ENCODE data around the gene PTGES3.
"Not testable (repeated sequence)": the region's sequence is repeated elsewhere in the genome, so short reads cannot be mapped to it uniquely, and the experiment has no call there.

The PTGES3 gene

DNA sequence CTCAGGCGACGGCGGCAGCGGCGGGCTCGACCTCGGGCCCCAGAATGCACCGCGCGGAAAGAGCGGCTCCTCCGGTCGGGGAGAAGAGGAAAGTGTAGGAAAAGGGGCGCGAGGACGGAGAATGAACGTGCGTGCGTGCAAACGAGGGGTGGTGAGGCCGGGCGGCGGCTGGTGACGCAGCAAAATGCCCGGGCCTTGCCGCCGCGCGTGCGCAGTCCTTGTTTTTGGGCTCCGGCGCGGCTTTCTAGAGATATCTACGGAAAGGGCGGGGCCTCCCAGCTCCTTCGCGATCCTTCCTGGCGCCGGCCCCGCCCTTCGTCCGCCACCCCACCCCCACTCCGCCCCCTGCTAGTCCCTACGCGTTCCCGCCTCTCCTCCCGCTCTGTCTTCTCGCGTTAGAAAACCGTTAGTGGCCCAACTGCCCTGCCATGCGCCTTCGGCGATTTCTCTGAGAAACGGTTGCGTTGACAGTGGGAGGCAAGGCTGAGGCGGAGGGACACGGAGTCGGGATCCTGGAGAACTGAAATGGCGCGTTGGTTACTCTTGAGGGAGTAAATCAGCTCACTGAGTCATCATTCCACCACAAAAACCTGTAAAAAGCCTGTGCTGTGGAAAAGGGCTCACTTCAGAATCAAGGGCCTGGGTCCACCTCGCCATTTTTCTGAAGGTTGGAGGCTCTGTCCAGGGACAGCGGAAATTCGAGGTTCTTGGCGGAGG is at the start of gene PTGES3:
Gene PTGES3, minus strand, starts transcription at position 156 of the 717 bp plus-strand sequence. CDS start 285 bp downstream, outside the sequence.
- DNase-seq, result peak; percentile 97

DNA sequence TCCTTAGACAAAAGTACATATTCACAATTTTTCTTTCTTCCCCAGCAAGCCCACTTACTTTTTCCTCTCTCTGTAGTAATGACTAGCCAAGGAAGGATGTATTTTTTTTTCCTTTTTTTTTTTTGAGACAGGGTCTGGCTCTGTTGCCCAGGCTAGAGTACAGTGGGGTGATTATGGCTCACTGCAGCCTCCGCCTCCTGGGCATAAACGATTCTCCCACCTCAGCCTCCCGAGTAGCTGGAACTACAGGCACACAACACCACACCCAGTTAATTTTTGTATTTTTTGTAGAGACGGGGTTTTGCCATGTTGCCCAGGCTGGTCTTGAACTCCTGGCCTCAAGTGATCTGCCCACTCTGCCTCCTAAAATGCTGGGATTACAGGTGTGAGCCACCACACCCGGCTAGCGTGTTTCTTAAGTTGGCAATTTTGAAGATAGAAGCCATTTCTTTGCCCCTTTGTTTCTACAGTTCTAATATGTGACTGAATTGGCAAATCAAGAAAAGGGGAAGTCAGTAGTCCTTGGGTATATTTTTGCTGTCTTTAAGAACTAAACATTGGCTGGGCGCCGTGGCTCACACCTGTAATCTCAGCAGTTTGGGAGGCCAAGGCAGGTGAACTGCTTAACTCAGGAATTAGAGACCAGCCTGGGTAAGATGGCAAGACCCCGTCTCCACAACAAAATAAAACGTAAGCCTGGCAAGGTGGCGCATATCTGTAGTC is 40.2 kb upstream of the PTGES3 start:
- no peak for DNase-seq

- DNase-seq, result not testable (repeated sequence)
Measured at GRCh38 chr12:56726196-56726675, 38.2 kb upstream of the PTGES3 start.

- no peak for DNase-seq
Measured at GRCh38 chr12:56725723-56726102, 37.6 kb upstream of the PTGES3 start.

GRCh38 chr12:56724972-56725722 is 37.1 kb upstream of the PTGES3 start, which contains the start of gene NACA:
Gene NACA, minus strand, starts transcription at chr12:56725299. Its CDS starts 778 bp downstream, at chr12:56724521.
- DNase-seq, result peak; percentile 98

DNA sequence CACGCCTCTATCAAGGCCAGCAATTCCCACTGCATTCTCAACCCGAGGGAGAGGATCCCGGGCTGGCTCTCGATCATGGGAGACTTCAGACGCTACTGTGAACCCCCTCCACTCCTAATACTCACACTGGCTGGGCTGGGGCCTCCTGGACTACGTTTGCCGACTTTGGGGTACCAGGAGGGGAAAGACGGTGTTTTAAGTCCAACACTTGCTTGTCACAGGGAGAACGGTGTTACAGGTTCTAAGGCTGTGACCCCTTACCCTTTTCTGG is 36.6 kb upstream of the PTGES3 start:
- DNase-seq, result no peak

DNA sequence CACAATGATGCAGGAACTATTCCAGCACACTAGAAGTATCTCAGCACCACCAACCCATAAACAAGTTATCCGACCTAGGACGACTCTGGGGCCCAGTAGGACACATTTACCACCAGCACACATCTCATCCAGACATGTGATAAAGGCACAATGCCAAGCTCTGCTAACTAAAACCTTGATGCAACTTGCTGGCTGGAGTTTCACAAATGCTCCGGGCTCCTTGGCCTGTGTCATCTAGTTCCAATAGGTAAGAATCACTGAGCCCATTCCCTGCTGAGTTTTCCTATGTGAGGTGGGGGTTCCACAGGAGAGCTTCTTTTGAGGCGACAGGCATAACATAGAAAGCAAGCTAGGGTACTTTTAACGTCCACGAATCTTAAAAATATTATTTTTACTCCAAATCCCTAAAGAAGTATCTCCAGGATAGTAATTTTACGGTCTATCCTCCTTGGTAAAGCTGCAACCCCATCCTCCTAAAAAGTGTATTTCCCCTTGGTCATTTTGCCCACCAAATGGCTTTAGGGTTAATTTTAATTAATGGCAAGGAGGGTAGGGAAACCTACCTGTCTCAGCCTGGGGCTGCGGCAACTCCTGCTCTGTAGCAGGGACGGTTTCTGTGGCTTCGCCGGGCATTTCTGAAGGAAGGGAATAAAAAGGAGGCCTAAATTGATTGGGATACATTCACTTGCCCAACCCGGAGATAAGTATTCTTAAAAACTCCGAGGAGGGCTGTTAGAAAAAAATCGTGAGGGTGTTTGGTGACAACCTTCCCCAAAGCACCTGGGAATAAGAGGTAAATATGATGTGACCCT is 36.0 kb upstream of the PTGES3 start:
- DNase-seq, result no peak

GRCh38 chr12:56723352-56723751 is 35.3 kb upstream of the PTGES3 start:
- DNase-seq, result no peak

DNA sequence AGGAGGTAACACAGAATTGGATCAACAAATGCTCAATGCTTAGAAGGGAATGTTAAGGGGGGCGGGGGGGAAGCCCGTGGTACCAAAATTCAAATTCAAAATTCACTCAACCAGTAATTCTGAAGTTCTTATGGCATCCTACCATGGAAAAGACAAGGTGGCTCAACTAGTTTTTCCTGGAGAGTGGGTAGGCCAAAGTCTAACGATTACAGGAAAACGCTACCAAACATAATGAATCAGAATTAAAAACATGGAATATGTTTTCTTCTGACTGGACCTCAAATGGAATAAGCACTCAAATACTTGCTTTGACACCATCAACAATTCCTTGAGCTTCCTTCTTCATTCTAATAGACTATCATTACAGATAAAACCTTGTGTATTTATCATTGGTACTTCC is 34.7 kb upstream of the PTGES3 start:
- no peak for DNase-seq

DNA sequence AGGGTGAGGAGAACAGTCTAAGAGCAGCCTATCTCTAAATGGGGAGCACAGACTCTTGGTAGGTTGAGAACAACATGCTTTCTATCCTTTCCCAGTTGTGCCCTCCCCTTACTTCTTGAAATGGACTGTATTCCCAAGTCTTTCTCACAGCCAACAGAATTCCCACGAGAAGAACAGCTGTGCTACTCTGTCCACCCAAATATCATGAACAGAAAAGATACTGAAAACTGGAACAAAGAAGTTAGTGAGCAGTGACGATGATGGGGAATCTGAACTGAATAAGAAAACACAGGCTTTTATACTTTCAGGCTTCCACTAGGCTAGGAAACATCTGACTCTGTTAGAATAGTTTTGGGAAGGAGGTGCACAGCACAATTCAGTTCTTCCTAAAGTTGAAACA is 33.6 kb upstream of the PTGES3 start:
- DNase-seq, result no peak

- no peak for DNase-seq
Measured at GRCh38 chr12:56721216-56721615, 33.1 kb upstream of the PTGES3 start.

GRCh38 chr12:56720731-56721151 is 32.7 kb upstream of the PTGES3 start:
- no peak for DNase-seq

DNA sequence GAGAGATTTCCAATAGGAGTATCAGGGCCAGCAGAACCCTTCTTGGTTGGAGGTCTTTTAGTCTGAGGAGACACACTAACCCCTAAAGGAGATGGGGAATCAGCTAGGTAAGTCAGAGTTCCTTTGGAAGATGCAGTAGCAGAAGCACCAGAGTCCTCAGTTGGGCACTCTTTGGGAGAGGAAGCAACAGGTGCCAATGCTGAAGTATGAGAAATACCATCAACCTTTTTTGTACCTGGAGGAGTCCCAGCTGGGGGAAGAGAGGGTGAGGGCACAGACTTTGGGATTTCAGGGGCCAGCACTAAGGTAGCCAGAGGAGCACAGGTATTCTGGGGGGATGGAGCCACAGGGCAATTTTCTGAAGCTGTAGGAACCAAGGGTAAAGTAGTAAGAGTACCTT is 31.0 kb upstream of the PTGES3 start:
- no peak for DNase-seq

DNA sequence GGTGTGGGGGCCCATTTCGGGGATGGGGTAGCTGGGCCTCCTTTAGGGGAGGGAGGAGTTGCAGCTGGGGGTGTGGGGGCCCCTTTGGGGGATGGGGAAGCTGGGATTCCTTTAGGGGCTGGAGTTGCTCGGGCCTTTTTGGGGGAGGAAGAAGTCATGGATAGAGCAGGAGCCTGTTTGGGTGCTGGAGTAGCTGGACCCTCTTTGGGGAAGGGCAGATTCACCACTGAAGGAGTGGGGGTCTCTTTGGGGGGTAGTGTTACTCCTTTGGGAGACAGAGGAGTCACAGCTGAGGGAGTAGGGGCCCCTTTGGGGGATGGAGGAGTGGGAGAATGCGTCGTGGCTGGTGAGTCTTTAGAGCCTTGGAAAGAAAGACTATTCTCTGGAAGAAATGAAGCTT is 30.6 kb upstream of the PTGES3 start:
- DNase-seq, result no peak

- DNase-seq, result no peak
Measured at GRCh38 chr12:56718149-56718548, 30.1 kb upstream of the PTGES3 start.

- no peak for DNase-seq
Measured at GRCh38 chr12:56716933-56717880, 29.1 kb upstream of the PTGES3 start.

- no peak for DNase-seq
Measured at GRCh38 chr12:56716458-56716857, 28.4 kb upstream of the PTGES3 start.

DNA sequence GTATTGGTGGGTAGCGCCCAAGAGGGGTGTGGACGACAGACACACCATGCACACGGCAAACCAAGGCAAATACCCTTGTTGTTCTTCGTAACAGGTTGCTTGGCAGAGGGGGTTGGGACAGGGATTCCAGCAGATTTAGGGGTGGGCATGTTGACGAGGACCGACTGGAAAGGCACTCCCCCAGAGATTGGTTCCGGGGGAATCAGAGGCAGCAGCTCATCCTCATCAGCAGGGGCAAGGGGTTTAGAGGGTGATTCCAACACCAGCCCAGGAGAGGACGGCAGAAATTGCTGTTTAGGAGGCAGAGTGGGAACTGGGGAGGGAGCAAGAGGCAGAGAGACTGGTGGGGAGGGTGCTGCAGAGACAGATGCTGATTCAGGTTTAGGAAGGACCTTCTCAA is 27.7 kb upstream of the PTGES3 start:
- no peak for DNase-seq

GRCh38 chr12:56714431-56714929 is 26.4 kb upstream of the PTGES3 start:
- DNase-seq, result no peak

DNA sequence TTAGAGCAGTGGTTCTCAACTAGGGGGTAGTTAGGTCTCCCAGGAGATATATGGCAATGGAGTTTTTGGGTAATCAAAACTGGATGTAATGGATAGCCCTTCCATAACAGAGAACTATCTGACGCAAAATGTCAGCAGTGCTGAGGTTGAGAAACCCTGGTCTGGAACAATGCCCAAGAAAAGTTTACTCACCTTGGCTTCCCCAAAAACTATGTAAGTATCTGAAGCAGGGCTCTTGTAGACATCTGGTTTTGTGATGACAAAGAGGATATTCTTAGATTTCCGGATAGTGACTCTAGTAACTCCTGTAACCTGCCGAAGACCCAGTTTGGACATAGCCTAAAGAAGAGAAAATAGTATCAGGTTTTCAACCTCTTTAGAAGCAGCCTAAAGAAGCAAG is 25.3 kb upstream of the PTGES3 start:
- DNase-seq, result no peak

GRCh38 chr12:56709759-56710376 is 21.8 kb upstream of the PTGES3 start:
- no peak for DNase-seq
